NAMALWA (cell line): Measurements from ENCODE around the gene MGST3.
"Not testable (repeated sequence)": the region's sequence is repeated elsewhere in the genome, so short reads cannot be mapped to it uniquely, and the experiment has no call there.

Experiments
- DNase-seq: peaks from one replicate; pipeline ENCODE4 v3.0.0-alpha.2; 2015; ENCODE audit warnings: low spot score

MGST3 gene

GRCh38 chr1:165630629-165631341, at the start of gene MGST3:
MGST3 (plus strand) TSS chr1:165631234; CDS start chr1:165649848, 18,614 bp downstream.
- peak; percentile 99 for DNase-seq

GRCh38 chr1:165581926-165582325, 49.1 kb upstream of the MGST3 start:
- DNase-seq, result no peak

- DNase-seq, result no peak
Observed at GRCh38 chr1:165586398-165586797, 44.6 kb upstream of the MGST3 start.

- not testable (repeated sequence) for DNase-seq
Observed at GRCh38 chr1:165591391-165591790, 39.6 kb upstream of the MGST3 start.

- peak; percentile 89 for DNase-seq
Observed at GRCh38 chr1:165592945-165593823, 37.9 kb upstream of the MGST3 start.

- no peak for DNase-seq
Observed at GRCh38 chr1:165595246-165595938, 35.6 kb upstream of the MGST3 start.

GRCh38 chr1:165597883-165598675, 33.0 kb upstream of the MGST3 start:
- DNase-seq, result peak; percentile 98

GRCh38 chr1:165598676-165599059, 32.4 kb upstream of the MGST3 start:
- no peak for DNase-seq

GRCh38 chr1:165600793-165601192, 30.2 kb upstream of the MGST3 start:
- peak; percentile 16 for DNase-seq

- DNase-seq, result no peak
Observed at GRCh38 chr1:165603810-165604209, 27.2 kb upstream of the MGST3 start.

GRCh38 chr1:165605246-165605645, 25.8 kb upstream of the MGST3 start:
- DNase-seq, result no peak

GRCh38 chr1:165606676-165607075, 24.4 kb upstream of the MGST3 start:
- not testable (repeated sequence) for DNase-seq

GRCh38 chr1:165610866-165611265, 20.2 kb upstream of the MGST3 start:
- no peak for DNase-seq

- DNase-seq, result peak; percentile 36
Observed at GRCh38 chr1:165612062-165612461, 19.0 kb upstream of the MGST3 start.

- no peak for DNase-seq
Observed at GRCh38 chr1:165616054-165616612, 14.9 kb upstream of the MGST3 start.

- DNase-seq, result no peak
Observed at GRCh38 chr1:165616987-165617546, 14.0 kb upstream of the MGST3 start.

- no peak for DNase-seq
Observed at GRCh38 chr1:165619647-165620151, 11.3 kb upstream of the MGST3 start.

GRCh38 chr1:165623624-165624023, 7.4 kb upstream of the MGST3 start:
- DNase-seq, result no peak

- no peak for DNase-seq
Observed at GRCh38 chr1:165624441-165624840, 6.6 kb upstream of the MGST3 start.

GRCh38 chr1:165628147-165628822, 2.7 kb upstream of the MGST3 start:
- no peak for DNase-seq
